NCI-H128 (cell line): Measurements from ENCODE around the gene NTSR1.

ENCODE experiments used
- DNase-seq: peaks from one replicate; lab custom pipeline; 2025; ENCODE audit not compliant: unreplicated experiment; lab: John Stamatoyannopoulos, UW

Gene NTSR1

GRCh38 chr20:62693524-62693922, 15.1 kb upstream of the NTSR1 start:
- DNase-seq: no peak

GRCh38 chr20:62694106-62694505, 14.5 kb upstream of the NTSR1 start:
- DNase-seq: no peak

GRCh38 chr20:62694868-62695267, 13.8 kb upstream of the NTSR1 start:
- DNase-seq: no peak

DNA sequence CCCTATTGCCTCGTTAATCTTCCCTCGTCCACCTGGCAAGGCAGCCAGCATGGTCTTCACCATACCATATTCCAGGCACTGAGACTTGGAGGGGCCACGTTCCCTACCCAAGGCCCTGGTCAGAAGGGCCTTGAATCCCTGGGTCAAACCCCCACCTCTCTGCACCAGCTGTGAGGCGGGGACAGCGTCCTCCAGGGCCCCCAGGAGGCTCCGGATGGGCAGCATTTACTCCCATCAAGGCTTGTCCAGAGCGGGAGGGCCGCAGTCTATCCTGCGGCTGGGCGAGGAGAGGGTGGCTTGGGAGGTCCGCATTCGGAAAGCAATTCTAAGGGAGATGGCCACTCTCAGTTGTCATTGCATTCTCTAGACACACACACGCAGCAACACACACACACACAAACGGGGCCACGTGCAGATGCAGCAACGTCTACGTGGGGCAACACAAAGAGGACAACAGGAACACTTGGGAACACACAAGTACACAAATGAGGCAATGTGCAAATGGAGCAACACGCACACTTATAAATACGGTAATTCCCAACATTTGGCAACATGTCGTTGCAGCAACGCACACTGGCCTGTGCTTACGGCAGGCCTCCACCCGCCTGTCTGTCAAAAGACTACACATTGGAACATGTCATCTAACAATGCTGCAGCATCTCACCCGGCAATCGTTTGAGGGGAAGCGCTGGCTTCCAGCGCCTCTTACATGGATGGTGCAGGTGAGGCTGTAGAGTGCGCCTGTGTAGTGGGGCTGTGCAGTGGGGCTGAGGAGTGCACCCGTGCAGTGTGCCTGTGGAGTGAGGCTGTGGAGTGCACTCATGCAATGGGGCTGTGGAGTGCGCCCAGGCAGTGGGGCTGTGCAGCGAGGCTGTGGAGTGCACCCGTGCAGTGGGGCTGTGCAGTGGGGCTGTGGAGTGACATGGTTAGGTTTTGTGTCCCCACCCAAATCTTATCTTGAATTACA, 12.9 kb upstream of the NTSR1 start:
- no peak for DNase-seq

- DNase-seq: no peak
Observed at GRCh38 chr20:62696434-62696957, 12.1 kb upstream of the NTSR1 start.

GRCh38 chr20:62696989-62697388, 11.6 kb upstream of the NTSR1 start:
- no peak for DNase-seq

GRCh38 chr20:62697468-62697912, 11.1 kb upstream of the NTSR1 start:
- DNase-seq: no peak

- DNase-seq: no peak
Observed at GRCh38 chr20:62698231-62698630, 10.4 kb upstream of the NTSR1 start.

DNA sequence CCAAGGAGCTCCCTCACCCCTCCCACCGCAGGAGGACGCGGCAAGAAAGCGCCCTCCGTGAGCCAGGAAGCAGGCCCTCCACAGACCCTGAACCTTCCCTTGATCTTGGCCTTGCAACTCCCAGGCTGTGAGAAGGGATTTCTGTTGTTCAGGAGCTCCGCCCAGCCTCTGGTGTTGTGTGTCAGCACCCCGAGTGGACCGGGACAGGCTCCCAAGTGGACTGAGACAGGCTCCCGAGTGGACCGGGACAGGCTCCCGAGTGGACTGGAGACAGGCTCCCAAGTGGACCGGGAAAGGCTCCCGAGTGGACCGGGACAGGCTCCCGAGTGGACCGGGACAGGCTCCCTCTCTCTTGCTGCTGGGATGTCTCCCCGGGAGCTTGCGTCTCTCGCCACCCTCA, 9.3 kb upstream of the NTSR1 start:
- no peak for DNase-seq

GRCh38 chr20:62699741-62700140, 8.9 kb upstream of the NTSR1 start:
- no peak for DNase-seq

DNA sequence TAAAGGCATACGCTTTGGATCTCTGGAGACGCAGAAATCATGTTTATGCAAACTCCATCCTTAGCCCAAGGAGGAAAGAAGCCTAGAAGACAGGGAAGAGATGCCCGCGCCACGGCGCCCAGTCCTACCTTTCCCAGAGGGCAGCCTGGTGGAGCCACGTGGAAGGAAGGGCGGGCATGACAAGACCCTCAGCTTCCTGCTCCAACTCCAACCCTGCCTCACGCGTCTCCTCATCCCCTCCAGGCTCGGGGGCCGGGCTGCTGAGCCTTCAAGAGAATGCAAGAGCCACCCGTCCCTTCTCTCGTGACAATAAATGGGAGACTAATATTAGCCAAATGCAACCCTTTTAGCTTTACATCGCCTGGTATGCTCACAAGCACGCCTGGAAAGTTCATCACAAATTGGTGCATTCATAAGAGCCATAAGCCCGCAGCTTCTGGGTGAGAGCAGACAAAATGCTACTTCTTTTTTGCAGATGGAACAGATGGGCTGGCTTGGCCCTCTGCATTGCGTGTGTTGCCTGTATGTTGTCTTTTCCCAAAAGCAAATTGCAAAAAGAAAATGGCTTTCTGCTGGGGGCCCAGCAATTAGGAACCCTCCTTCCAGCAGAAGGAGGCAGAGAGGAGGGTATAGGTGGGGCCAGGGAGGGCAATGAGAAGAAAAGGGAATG, 8.2 kb upstream of the NTSR1 start:
- no peak for DNase-seq

DNA sequence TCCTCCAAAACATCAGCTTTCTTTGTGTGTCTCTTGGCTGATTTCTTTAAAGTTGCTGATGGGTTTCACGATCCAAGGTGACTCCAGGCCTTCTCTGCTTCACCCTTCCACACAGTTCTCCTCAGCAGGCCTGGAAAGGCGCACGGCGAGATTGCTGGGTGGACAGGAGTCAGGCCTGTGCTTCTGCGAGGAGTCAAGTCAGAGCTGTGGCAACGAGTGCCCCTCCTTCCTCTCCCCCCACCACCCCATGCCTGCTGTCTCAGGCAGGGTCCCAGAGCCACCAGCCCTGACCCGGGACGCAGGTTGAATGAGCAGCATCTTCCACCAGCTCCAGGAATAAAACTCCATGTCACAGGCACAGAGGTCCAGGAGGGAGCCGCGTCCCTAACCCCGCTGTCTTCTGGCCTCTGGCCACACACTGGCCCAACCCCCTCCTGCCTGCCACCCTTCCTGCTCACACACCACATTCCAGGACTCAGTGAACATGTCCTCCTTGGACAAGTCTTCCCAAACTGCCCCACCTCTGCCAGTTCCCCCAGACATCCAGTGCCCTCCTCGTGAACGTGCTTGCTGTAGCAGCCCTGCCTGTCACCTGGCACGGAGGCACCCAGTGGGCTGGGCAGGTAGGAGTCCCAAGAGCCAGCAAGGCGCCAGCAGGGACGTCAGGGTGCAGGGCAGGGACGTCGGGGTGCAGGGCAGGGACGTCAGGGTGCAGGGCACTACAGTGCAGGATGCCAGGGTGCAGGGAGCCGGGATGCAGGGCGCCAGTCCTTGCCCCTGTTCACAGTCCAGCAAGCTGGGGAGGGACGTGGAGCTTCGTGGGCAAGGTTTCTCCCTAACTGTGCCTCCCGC, 7.2 kb upstream of the NTSR1 start:
- DNase-seq: no peak

DNA sequence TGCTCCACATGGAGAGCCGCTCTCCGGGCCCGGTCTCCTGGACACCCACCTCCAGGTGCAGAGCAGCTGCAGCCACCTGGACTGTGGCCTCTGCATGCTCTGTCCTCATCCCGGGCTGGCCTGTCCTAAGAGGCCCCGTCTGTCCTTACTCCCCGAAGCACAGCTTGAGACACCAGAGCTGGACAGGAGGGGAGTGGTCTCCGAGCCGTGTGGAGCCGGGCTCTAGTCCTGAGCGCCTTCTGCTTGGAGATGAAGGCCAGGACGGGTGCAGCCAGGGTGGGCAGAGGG, 6.7 kb upstream of the NTSR1 start:
- no peak for DNase-seq

DNA sequence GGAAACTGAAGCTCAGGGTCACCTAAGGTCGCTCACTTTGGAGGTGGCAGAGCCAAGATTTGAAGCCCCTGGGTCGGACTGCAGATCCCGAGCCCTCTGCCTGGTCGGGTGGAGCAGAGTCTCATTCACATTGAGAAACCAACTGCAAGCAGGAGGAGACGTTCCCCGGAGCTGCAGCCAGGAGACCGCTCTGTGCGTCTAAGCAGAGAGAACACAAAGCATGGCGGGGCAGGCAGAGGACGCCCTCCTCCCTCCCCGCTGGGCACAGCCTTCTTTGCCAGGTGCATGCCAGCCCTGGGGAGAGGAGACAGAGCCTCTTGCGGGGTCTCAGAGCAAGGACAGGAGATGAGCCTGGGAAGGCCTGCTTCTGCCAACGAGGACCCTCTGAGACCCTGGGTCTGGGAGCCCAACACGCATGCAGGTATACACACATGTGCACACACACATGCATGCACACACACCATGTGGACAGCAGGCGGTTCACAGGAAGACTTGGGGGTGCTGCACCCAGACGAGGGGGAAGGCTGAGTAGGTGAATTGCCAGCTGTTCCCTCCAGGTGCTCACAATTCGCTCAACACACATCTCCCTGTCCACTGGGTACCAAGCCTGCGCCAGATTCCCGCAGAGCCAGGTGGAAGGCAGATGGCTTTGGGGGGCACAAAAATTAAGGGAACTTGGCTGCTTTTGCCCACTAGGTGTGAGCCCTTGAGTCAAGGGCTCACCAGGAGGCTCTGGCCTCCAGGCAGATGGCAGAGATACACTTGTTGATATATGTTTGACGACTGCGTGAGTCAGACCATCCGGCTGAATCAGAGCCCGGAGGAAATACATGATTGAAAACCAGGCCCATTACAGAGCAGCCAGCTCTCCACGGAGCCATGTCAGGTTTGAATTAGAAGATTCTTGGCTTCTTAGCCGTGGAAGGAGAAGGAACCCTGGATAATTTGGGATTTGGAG, 5.5 kb upstream of the NTSR1 start:
- no peak for DNase-seq

GRCh38 chr20:62703853-62704228, 4.8 kb upstream of the NTSR1 start:
- no peak for DNase-seq

- peak; percentile 92 for DNase-seq
Observed at GRCh38 chr20:62704341-62704948, 4.2 kb upstream of the NTSR1 start.

- DNase-seq: no peak
Observed at GRCh38 chr20:62705627-62706026, 3.0 kb upstream of the NTSR1 start.

- DNase-seq: no peak
Observed at GRCh38 chr20:62706344-62706743, 2.3 kb upstream of the NTSR1 start.

- DNase-seq: no peak
Observed at GRCh38 chr20:62706857-62707256, 1.8 kb upstream of the NTSR1 start.
